NK-92 (cell line): Measurements from ENCODE around the gene STAT1.
"Not testable (repeated sequence)": the region's sequence is repeated elsewhere in the genome, so short reads cannot be mapped to it uniquely, and the experiment has no call there.

Experiments
- DNase-seq: peaks from one replicate; lab custom pipeline; 2025; ENCODE audit not compliant: unreplicated experiment; lab: John Stamatoyannopoulos, UW

Gene STAT1

DNA sequence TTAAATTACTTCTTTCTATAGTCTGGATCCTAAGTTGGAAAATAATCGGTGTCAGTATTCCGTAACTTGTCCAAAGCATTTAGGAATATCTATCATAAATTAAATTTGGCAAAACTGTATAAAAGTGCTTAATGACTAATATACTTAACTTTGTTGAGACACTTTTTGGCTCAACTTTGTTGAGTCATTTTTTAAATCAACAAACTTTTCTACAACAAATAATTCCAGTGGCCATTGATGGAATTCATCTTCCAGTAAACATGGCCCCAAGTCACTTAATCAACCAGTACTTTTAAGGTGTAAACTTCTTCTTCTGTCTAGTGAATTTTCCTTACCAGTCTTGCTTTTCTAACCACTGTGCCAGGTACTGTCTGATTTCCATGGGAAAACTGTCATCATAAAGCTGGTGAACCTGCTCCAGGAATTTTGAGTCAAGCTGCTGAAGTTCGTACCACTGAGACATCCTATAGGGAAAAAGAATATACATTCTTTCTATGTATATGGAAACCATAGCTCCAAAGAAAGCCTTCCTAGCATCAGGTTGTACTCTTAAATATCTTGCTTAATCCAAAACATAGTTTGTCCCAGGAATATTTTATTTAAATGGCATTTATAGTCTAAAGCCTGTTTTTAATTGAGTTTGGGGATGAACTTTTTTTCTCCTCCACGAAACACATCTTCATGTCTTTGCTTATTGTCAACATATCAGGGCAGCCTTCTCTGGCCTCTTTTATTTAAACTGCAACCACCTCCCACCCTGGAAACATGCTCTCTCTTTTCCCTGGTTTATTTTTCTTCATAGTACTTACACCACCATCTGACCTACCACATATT, 4.2 kb downstream of the STAT1 start:
- no peak for DNase-seq

- no peak for DNase-seq
Observed at GRCh38 chr2:191008286-191008685, 5.7 kb downstream of the STAT1 start.

DNA sequence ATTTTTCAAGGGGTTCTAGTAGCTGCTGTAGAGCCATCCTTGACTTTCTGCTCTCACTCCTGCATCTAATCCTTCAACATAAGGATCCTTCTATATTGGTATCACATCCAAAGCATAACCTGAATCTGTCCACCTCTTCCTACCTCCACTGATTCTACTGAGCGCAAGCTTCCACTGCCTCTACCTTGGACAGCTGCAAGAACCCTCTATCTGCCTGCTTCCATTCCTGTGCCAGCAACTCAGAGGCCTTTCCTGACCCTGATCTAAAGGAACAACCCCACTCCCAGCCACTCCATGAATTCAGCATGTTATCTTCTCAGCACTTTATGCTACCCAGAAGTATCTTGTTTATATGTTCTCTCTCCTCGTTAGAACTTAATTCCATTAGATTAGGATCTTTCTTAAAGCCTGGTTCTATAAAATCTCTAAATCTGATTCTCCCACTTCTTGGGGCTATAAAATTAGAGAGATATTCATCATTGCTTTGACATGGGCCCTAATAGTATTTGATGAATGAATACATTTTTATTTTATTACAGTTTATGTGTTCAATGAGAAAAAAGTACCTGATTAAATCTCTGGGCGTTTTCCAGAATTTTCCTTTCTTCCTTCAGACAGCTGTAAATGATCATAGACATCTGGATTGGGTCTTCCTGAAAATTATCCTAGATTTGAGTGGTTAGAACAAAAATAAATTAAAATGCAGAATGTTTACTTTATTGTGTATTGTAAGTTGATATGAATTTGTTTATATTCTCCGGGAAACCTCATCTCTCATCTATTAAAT, 6.8 kb downstream of the STAT1 start:
- no peak for DNase-seq

DNA sequence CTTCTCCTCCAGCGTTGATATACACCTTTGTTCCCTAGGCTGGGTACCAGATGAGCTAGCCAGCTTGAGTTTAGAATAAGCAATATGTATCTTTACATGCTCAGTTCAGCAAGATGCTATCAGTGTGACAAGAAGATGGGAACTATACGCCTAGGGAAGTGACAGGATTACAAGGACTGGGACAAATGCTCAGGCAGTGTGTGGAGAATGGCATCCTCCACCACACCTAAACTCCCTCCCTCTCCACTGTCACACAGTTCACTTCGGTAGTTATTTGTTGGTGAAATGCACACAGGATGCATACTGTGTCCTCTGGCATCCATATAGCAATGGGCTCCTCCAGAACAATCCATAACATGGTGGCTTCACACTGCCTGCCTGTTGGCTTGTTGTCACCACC, 7.7 kb downstream of the STAT1 start:
- DNase-seq, result no peak

GRCh38 chr2:191003405-191004309, 10.3 kb downstream of the STAT1 start:
- DNase-seq, result no peak

DNA sequence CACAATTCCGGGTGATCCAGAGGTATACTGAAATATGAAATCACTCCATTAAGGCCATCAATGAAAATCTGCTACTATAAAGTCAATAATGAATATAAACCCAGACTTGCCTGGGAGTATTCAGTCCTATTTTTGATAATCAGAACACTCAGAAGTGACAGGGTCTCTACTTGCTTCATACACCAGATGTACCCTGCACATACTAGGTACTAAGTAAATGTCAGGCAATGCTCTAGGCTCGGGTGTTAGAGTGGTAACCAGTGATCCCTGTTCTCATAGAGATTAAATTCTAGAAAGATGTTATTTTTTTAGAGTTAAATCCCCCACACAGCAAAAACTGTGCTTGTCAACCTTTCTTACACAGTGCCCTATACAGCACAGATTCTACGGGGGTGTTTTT, 12.3 kb downstream of the STAT1 start:
- no peak for DNase-seq

GRCh38 chr2:191001032-191001431, 12.9 kb downstream of the STAT1 start:
- DNase-seq, result no peak

GRCh38 chr2:190999949-191000665, 13.9 kb downstream of the STAT1 start:
- DNase-seq, result no peak

- no peak for DNase-seq
Observed at GRCh38 chr2:190999058-190999457, 14.9 kb downstream of the STAT1 start.

- DNase-seq, result no peak
Observed at GRCh38 chr2:190997526-190998113, 16.4 kb downstream of the STAT1 start.

DNA sequence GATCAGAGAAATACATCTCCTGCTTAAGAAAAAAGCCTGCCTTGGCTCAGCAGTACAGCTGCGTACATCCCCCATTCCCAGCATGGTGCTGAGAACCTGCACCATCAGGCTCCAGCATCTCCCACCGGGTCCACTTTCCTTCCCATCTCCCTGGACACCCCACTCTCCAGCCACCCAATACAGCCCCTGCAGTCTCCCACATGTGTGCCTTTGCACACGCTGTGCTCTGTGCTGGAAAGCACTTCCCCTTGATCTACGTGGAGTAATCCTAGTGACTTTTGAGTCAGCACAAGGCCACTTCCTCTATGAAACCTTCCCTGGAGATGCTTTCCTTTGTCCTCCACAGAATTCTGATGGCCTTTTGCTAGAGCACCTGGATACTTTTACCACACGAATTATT, 17.0 kb downstream of the STAT1 start:
- no peak for DNase-seq

DNA sequence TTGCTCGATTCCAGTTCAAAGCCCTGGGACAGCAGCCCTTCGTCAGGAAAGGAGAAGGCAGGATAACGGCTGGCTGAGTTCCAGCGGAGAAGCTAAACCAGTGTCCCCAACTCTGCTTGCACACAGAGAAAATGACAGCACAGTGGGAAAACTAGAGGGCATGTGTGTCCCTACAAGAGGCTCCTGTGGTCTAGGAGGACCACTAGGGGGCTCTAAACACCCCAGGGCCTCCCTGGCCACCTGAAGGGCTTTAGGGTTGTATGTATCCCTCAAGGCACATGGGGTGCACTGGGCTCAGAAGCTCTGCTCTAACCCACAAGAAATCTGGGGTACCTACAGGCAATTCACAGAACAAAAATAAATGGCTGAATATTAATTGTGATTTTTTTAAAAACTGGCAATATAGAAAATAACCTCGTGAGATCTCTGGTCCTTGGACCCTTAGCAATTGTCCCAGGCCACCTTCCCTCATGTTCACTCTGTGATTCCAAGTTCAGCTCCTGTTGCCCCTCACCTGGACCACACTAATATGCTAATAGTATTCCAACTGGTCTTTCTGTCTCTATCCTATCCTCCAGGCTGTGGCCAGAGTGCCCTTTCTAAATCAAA, 17.5 kb downstream of the STAT1 start:
- DNase-seq, result no peak

DNA sequence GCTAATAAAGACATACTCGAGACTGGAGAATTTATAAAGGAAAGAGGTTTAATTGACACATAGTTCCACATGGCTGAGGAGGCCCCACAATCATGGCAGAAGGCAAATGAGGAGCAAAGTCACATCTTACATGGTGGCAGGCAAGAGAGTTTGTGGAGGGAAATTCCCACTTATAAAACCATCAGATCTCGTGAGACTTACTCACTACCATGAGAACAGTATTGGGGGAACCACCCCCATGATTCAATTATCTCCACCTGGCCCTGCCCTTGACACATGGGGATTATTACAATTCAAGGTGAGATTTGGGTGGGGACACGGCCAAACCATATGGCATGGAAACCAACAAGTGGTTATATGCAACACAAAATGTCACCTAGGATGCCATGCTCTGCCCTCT, 18.7 kb downstream of the STAT1 start:
- not testable (repeated sequence) for DNase-seq

- DNase-seq, result no peak
Observed at GRCh38 chr2:190994148-190994547, 19.8 kb downstream of the STAT1 start.

DNA sequence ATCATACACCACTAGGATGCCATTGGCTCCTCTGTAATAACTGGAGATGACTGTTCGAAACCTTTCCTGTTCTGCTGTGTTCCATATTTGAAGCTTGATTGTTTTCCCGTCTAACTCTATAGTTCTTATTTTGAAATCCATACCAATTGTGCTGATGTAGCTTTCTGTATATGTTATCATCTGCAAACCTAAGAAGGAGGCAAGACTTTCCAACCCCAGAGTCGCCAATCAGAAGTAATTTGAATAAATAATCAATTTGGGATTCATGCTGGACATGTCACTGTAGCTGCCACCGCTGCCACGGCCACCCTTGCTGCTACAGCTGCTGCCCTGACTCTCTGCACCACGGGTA, 20.7 kb downstream of the STAT1 start:
- no peak for DNase-seq

DNA sequence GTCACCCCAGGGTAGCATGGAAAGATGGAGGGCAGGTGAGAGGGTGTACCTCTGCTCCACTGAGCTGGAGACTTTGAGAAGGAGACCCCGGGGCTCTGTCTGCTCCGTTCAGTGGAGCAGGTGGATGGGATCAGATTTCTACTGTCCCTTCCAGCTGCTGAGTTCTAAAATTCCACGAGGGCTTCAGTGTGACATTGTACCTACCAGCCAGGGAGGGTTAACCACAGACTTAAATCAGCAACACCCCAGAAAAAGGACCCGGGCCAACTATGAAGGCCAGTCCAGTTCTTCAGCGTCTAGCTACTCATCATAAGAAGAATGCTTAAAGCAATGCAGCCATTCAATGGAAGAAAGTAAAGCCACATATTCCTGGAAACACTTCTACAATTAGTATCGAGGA, 23.8 kb downstream of the STAT1 start:
- DNase-seq, result no peak

DNA sequence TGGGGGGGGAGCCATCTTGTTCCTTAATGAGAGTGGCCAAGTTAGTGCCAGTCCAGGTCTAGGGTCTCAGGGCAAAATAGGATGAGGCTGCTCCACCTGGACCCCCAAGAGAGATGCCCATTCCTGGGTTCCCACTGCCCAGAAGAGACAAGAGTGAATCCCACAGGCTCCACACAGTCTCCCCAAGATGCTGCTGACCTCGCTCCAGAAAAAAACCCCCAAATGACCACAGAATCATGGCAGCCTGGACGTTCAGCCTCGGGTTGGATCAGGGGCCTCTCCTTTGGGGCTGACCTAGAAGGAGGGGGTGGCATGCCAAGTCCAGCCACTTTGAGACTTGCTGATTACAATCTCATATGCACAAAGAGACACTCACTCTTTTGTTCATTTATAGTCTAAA, 25.1 kb downstream of the STAT1 start:
- no peak for DNase-seq

DNA sequence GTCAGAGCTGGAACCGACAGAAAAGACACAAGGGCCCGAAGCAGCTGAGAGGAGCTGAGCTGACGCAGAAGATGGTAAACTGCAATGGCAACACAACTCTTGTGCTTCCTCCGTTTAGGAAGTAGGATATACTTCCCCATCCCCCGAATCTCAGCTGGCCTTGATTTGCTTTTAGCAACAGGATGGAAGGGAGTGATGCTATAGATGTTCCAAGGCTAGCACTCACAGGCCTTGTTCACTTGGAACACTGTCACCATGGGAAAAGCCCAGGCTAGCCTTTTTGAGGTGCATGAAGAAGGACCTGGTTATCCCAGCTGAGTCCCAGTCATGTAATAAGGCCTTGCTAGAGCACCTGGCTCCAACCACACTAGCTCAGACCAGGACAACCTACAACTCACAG, 26.0 kb downstream of the STAT1 start:
- DNase-seq, result no peak

DNA sequence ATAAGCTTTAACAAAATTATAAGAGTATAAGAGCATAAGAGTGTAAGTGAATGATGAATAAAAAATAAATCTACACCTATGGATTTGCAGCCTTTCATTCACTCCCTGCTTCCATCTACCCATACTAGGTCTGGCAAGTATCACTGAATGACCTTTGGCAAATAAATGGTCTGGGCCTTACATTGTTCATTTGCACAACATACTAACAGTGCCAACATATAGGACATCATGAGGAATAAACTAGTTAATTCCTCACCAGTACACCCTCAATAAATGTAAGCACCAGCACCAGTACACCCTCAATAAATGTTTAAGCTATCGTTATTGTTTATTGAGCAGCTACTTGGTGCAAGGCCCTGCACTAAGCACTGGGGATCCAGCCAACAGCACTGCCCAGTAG, 26.9 kb downstream of the STAT1 start:
- no peak for DNase-seq
